Memory B cell (primary cell): ENCODE data around the gene NCKAP1.

Experiments
- ATAC-seq: fragments of 150-1000 bp; cut with Tn5 transposase; 2 replicates; pipeline ENCODE4 v1.10.0; 2021; ENCODE audit warnings: low read depth, mild to moderate bottlenecking, moderate library complexity
- DNase-seq, 2 donors: peaks; one replicate each; pipeline ENCODE4 v3.0.0; 2022; ENCODE audit warnings: low spot score in 2 of 2
- H3K27ac Mint-ChIP-seq: one replicate; pipeline ENCODE4 v1.8.0; 2022; ENCODE audit warnings: mild to moderate bottlenecking, moderate library complexity, mixed read lengths
- H3K27me3 Mint-ChIP-seq: one replicate; pipeline ENCODE4 v1.8.0; 2022; ENCODE audit warnings: mixed read lengths
- H3K36me3 Mint-ChIP-seq: one replicate; pipeline ENCODE4 v1.8.0; 2022; ENCODE audit warnings: mild to moderate bottlenecking, mixed read lengths
- H3K4me1 Mint-ChIP-seq: one replicate; pipeline ENCODE4 v1.8.0; 2022; ENCODE audit warnings: mixed read lengths
- H3K4me3 Mint-ChIP-seq: one replicate; pipeline ENCODE4 v1.8.0; 2022; ENCODE audit warnings: mild to moderate bottlenecking, moderate library complexity, mixed read lengths
- H3K9me3 Mint-ChIP-seq: one replicate; pipeline ENCODE4 v1.8.0; 2022; ENCODE audit warnings: mixed read lengths

Gene NCKAP1, protein sequence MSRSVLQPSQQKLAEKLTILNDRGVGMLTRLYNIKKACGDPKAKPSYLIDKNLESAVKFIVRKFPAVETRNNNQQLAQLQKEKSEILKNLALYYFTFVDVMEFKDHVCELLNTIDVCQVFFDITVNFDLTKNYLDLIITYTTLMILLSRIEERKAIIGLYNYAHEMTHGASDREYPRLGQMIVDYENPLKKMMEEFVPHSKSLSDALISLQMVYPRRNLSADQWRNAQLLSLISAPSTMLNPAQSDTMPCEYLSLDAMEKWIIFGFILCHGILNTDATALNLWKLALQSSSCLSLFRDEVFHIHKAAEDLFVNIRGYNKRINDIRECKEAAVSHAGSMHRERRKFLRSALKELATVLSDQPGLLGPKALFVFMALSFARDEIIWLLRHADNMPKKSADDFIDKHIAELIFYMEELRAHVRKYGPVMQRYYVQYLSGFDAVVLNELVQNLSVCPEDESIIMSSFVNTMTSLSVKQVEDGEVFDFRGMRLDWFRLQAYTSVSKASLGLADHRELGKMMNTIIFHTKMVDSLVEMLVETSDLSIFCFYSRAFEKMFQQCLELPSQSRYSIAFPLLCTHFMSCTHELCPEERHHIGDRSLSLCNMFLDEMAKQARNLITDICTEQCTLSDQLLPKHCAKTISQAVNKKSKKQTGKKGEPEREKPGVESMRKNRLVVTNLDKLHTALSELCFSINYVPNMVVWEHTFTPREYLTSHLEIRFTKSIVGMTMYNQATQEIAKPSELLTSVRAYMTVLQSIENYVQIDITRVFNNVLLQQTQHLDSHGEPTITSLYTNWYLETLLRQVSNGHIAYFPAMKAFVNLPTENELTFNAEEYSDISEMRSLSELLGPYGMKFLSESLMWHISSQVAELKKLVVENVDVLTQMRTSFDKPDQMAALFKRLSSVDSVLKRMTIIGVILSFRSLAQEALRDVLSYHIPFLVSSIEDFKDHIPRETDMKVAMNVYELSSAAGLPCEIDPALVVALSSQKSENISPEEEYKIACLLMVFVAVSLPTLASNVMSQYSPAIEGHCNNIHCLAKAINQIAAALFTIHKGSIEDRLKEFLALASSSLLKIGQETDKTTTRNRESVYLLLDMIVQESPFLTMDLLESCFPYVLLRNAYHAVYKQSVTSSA

DNA sequence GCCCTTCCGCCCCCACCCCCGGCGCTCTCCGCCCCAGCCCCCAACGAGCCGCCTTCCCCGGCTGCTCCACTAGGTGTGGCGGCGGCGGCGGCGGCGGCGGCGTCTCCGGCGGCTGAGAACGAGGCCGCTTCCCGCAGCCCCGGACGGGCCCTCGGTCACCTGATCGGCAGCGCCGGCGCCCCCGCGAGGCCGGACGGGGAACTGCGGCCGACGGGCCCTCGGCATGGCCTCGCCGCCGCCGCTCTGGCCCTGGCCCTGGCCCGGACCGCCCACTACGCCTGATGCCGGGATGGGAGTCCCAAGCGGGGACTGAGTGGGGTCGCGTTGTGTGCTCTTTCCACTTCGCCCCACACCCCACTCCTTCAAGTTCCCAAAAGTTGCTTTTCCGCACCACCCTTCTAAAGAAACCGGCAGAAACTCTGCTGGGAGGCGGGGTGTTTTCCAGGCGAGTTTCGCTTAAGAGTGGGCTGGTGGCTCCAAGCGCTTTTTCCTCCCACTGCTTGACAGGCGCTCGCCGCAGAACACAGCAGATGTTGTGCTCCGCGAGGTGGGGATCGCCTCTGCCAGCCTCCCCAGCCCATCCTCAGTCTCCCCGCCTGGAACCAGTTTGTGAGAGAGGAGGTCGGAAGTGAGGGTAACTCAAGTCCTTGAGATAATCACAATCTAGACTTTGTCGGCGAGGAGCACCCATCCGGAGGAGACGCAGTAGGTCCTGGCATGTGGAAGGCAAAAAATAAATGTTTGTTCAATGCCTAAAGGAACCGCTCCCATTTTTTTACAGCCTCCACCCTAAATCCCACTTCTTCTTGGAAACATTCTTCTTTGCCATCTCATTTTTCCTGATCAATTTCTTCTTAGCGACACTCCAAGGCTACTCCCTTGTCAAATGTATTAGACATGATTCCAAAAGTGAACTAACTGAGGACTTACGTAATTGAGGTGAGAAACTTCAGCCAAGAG, at the start of gene NCKAP1:
TSS of gene NCKAP1 (minus strand) at position 117 of the 960 bp plus-strand sequence. CDS start 358 bp downstream, outside the sequence.
- Mint-ChIP-seq H3K27me3 (peaks cover 26% of the 10 kb centered on the region), H3K4me3 (peak within 1 kb of the TSS; percentile 68), H3K9me3 (peaks cover 4% of the 10 kb centered on the region), H3K36me3 (peaks cover 4% of the 10 kb centered on the region), H3K4me1 (peaks cover 13% of the 10 kb centered on the region), H3K27ac (no peak within 1 kb of the TSS)
- DNase-seq (peak; percentile 52 to 79), ATAC-seq (peak; percentile 71)

DNA sequence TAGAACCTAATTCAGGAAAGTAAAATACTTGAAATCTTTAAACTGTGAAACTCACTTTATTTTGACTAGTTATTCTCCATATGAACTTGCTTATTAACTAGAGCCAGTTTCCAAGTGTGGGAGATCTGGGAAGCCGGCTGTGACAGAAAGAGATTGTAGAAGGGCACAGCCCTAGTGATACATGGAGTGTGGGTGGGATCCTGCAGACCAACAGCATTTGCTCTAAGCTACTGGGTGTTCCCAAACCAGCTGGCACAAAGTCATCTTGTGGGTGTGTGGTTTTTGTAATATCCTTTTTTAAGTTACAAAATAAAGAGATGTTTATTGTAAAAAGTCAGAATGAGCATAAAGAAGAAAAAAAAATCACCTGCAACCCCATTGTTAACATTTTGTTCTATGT, 43.7 kb upstream of the NCKAP1 start:
- ATAC-seq (no peak), DNase-seq (no peak)
- Mint-ChIP-seq H3K36me3 (no peaks in the 10 kb centered on the region), H3K9me3 (no peaks in the 10 kb centered on the region), H3K4me3 (no peak overlapping the region), H3K27me3 (peaks cover 2% of the 10 kb centered on the region), H3K4me1 (peaks cover 6% of the 10 kb centered on the region), H3K27ac (no peak overlapping the region)

DNA sequence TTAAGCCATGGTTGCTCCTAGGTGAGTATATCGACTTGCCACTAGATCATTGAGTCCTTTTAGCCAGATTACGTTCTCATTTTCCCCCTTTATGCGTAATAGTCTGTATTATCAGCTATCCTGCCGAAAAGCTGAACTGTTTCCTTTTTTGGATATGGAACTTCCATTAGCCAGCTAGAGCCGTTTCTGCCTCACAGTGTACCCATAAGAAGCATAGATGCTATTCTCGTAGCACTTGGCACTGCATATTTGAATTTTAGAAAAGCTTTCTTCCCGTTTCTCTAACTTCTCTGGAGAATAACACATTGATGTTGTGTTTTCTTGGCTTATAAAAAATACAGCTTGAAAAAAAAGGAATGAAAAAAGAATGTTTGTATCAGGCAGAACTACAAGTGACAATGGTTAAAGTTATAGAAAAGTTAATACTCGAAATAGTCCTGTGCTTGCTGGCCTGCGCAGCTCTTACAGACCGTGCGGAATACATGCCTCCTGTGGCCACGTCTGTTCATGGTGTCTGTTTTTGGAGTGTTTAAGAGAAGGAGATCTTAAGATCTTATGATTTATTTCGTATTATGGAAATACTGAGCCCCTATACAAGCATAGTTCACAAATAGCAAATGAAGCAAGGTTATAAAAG, 41.0 kb upstream of the NCKAP1 start:
- ATAC-seq = peak; percentile 16
- peaks cover 2% of the 10 kb centered on the region for H3K27me3 Mint-ChIP-seq

DNA sequence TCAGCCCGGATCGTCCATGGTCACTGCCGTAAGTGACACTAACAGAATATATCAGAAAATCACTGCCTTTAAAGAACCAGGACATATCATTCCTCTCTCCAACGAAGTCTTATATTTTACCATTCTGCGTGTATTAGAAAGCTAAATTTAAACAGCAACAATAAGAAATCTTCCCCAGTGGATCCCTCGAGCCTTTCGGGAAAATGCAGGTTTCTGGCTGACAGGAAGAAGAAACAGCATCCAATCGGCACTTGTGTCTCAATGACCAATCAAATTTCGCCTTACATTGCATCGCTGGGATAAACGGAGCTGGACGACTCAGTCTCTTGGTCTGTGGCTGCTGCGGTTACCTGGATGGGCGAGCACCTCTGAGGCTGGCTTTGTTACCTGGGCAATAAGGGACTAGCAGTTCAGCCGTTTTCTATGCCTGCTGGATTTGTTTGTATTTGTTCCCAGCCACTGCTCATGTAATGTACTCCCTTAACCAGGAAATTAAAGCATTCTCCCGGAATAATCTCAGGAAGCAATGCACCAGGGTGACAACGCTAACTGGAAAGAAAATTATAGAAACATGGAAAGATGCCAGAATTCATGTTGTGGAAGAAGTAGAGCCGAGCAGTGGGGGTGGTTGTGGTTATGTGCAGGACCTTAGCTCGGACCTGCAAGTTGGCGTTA, 40.3 kb upstream of the NCKAP1 start, which contains the start of gene DUSP19:
TSS of gene DUSP19 (plus strand) at position 284 of the 675 bp plus-strand sequence. CDS start at position 471, 187 bp downstream.
- peak within 1 kb of the TSS; percentile 95 for H3K4me3 Mint-ChIP-seq
- DNase-seq = peak; percentile 81 to 82
- peak within 1 kb of the TSS; percentile 87 for H3K27ac Mint-ChIP-seq
- peaks cover 2% of the 10 kb centered on the region for H3K27me3 Mint-ChIP-seq
- no peaks in the 10 kb centered on the region for H3K9me3 Mint-ChIP-seq
- H3K4me1 Mint-ChIP-seq = peaks cover 6% of the 10 kb centered on the region
- no peaks in the 10 kb centered on the region for H3K36me3 Mint-ChIP-seq
- ATAC-seq = peak; percentile 83

More for the DNA sequence above, 41.0 kb upstream of the NCKAP1 start:
- H3K27ac Mint-ChIP-seq = peak overlapping the region; percentile 87
- peaks cover 6% of the 10 kb centered on the region for H3K4me1 Mint-ChIP-seq
- H3K36me3 Mint-ChIP-seq = no peaks in the 10 kb centered on the region
- peak overlapping the region; percentile 95 for H3K4me3 Mint-ChIP-seq
- DNase-seq = no peak
- no peaks in the 10 kb centered on the region for H3K9me3 Mint-ChIP-seq

DNA sequence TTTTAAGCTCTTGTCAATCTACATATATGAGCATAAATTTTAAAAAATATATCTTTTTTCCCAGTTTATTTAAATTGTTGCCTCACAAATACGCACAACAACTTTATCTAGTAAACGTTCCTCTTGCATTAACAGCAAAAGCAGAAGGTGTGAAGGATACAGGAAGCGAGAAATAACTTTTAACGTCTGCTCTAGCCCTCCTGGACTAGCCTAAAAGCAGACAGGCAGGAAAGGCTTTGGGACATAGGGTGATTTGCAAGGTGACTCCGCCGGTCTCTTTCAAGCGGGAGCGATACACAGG, 39.9 kb upstream of the NCKAP1 start:
- Mint-ChIP-seq H3K36me3 (no peaks in the 10 kb centered on the region), H3K27me3 (peaks cover 2% of the 10 kb centered on the region), H3K9me3 (no peaks in the 10 kb centered on the region), H3K27ac (peak overlapping the region; percentile 87), H3K4me1 (peaks cover 6% of the 10 kb centered on the region), H3K4me3 (peak overlapping the region; percentile 95)
- peak; percentile 69 for ATAC-seq
- peak in 1 of 2 donors; percentile 4 for DNase-seq

DNA sequence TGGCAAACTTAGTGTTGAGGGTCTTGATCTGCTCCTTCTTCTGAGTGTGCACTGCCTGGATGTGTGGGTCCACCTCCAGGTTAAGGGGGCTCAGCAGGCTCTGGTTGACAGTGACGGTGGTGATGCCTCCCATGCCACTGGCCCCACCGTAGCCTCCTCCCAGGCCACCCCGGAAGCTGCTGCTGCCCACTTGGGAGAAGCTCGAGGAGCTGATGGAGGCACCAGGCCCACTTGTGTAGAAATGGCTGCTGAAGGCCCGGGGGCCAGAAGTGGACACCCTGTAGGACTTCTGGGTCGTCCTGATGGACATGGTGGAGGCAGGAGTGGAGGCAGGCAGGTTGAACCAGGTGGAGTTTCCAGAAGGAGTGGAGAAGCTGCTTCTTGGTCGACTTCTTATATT, 33.9 kb upstream of the NCKAP1 start:
- Mint-ChIP-seq H3K4me1 (no peaks in the 10 kb centered on the region), H3K4me3 (no peak overlapping the region), H3K36me3 (no peaks in the 10 kb centered on the region), H3K27ac (no peak overlapping the region), H3K9me3 (peaks cover 3% of the 10 kb centered on the region), H3K27me3 (peaks cover 10% of the 10 kb centered on the region)
- DNase-seq = no peak
- ATAC-seq = no peak

DNA sequence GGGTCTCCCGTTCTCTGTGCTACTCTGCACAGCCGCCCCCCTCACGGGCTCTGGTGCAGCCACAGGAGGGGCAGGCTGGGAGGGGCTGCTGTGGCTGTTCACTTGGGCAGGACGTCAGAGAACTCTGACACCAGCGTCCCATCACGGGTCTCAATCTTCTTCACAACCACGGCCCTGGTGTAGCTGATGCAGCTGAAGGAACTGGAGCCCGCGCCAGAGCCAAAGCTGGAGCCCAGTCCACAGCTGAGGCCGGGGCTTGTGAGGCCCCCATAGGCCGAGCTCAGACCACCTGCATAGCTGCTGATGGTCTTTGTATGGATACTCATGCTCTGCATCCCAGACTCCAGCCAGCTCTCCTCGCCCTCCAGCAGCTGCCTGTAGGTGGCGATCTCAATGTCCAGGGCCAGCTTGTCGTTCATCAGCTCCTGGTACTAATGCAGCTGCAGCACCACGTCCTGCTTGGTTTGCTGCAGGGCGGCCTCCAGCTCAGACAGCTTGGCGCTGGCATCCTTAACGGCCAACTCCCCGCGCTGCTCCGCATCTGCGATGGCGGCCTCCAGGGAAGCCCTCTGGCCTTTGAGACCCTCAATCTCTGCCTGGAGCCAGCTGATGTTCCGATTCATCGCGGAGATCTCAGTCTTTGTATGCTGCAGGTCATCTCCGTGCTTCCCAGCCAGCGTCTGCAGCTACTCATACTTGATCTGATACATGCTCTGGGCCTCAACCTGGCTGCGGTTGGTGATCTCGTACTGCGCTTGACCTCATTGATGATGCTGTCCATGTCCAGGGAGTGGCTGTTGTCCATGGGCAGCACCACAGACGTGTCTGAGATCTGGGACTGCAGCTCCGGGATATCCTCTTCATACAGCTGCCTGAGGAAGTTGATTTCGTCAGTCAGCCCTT, 32.9 kb upstream of the NCKAP1 start:
- H3K27ac Mint-ChIP-seq = no peak overlapping the region
- peaks cover 3% of the 10 kb centered on the region for H3K9me3 Mint-ChIP-seq
- peaks cover 12% of the 10 kb centered on the region for H3K27me3 Mint-ChIP-seq
- no peaks in the 10 kb centered on the region for H3K36me3 Mint-ChIP-seq
- no peak for ATAC-seq
- H3K4me3 Mint-ChIP-seq = no peak overlapping the region
- no peak for DNase-seq
- no peaks in the 10 kb centered on the region for H3K4me1 Mint-ChIP-seq

DNA sequence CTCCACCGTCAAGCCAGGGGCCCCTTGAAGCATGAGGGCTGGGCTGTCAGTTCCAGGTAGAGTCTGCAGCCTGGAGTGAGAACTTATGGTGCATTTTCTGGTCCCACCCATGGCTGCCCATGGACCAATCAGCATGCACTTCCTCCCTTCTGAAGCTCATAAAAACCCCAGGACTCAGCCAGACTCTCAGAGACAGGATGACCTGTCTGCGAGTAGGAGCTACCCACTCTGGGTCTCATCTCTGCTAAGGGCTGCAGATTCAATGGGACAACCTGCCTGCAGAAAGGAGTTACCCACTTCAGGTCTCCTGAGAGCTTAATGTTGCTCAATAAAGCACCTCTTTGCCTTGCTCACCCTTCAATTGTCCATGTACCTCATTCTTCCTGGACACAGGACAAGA, 30.9 kb upstream of the NCKAP1 start:
- Mint-ChIP-seq H3K9me3 (peaks cover 3% of the 10 kb centered on the region), H3K36me3 (no peaks in the 10 kb centered on the region), H3K27me3 (peaks cover 14% of the 10 kb centered on the region), H3K4me3 (no peak overlapping the region), H3K27ac (no peak overlapping the region), H3K4me1 (no peaks in the 10 kb centered on the region)
- ATAC-seq (no peak), DNase-seq (no peak)

DNA sequence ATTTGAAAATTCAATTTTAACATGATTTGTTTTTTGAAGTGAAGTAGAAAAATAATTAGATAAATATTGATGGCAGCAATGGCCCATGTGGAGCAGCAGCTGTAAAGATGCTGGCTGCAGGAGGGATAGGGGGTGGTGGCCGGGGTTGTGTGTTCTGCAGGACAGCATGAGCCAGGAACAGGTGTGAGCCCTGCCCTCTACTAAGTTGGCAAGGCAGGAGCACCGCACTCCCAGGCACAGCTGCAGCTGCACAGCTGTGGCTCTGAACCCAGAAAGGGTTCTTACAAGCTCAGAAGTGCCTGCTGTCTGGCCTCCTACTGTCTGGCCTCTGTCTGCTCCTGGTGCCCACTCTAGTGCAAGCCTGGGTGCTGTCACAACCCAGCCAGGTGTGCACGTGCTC, 30.3 kb upstream of the NCKAP1 start:
- no peak overlapping the region for H3K27ac Mint-ChIP-seq
- peaks cover 14% of the 10 kb centered on the region for H3K27me3 Mint-ChIP-seq
- ATAC-seq = no peak
- no peak overlapping the region for H3K4me3 Mint-ChIP-seq
- H3K9me3 Mint-ChIP-seq = peaks cover 3% of the 10 kb centered on the region
- DNase-seq = no peak
- H3K36me3 Mint-ChIP-seq = no peaks in the 10 kb centered on the region
- H3K4me1 Mint-ChIP-seq = no peaks in the 10 kb centered on the region

DNA sequence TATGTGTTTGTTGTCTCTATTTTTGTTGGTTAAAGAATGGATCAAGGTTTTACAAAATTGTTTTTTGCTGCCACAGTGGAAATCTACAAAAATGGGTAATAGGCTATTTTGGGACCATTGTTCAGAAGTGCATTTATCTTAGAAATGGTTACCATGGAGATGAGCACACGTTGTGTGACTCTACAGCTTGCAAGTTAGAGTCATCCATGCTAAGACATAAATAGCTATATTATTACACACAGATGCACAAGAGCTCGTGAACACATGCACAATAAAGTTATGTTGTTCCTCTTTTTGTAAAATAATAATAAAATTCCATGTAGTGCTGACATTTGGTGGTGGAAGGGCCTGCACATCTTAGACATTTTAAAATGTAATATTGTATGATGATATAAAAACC, 24.8 kb upstream of the NCKAP1 start:
- no peak overlapping the region for H3K4me3 Mint-ChIP-seq
- ATAC-seq (no peak), DNase-seq (no peak)
- no peaks in the 10 kb centered on the region for H3K4me1 Mint-ChIP-seq
- no peak overlapping the region for H3K27ac Mint-ChIP-seq
- no peaks in the 10 kb centered on the region for H3K9me3 Mint-ChIP-seq
- H3K27me3 Mint-ChIP-seq = peaks cover 9% of the 10 kb centered on the region
- H3K36me3 Mint-ChIP-seq = no peaks in the 10 kb centered on the region

DNA sequence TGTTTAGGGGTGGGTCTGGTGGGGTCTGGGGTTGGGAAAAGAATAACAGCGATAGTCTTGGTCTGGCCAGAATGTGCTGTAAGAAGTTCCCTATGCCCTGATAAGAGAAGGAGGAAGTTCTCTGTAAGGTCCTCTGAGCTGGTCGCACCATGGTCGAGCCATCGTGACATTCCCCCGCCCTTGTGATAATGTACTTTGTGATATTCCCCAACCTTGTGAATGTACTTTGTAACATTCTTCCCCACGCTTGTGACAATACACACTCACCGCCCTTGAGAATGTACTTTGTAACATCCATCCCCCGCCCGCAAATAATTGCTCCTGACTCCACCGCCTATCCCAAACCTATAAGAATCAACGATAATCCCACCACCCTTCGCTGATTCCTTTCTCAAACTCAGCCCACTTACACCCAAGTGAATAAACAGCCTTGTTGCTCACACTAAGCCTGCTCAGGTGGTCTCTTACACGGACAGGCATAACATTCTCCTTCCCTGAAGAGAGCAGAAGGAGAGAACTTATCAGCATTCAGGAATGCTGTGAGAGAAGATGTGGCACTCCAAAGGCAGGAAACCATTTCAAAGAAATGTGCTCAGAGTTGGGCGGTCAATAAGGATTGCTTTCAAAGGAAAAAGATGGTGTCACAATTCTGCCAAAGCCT, 22.4 kb upstream of the NCKAP1 start:
- no peaks in the 10 kb centered on the region for H3K36me3 Mint-ChIP-seq
- H3K4me1 Mint-ChIP-seq = no peaks in the 10 kb centered on the region

More for the DNA sequence above, 22.4 kb upstream of the NCKAP1 start:
- no peak for ATAC-seq
- Mint-ChIP-seq H3K27ac (no peak overlapping the region), H3K4me3 (no peak overlapping the region), H3K9me3 (no peaks in the 10 kb centered on the region), H3K27me3 (peaks cover 7% of the 10 kb centered on the region)
- DNase-seq = no peak
